ENCODE results near the gene ZNF667.

ZNF667 gene

DNA sequence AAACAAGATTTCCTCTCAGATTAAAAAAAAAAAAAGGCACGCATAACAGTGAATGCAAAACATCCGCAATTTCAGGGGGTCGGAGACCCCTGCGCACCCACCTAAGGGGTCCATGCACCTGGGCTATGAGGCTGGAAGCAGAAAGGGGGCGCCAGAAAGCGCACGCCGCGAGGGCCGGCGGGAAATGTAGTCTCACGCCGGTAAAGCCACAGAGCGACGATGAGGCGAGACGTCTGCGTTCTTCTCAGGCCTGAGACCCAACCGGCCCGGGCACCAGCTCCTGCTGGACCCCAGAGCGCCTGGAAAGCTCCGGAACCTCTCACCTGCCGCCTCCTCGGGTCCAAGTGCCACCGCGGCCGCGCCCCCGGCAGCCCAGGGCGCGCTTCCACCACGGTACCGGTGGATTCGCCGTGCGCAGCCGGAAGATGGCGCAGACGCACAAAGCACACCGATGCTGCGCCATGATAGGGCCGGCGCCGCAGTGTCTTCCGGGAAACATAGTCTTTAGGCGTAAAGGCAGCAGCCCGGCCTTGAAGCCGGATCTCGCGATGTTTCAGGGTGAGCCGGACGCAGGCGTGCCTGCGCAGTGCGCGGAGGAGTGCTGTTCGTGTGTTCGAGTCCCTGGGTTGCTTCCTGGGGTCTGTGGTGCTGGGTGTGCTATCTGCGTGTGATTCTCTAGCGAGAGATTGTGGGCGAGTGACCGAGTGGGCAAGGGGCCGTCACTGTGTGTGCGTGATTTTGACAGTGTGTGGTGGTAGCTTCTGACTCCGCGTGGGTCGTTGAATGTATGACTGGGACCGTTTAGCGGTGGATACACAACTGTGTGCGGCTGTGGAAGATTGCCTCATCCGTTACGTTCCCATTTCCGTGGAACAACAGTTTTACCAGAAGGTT is 83.8 kb downstream of the ZNF667 start, which contains the start of gene ZNF582:
Gene ZNF582 (minus strand): TSS at position 416 of the 894 bp plus-strand sequence. CDS start 1,782 bp downstream, outside the sequence.
- DNase-seq (ENCODE audit: low read depth in 4 of 4, low spot score in 1 of 4) = peak; percentile 68 to 86 (median 82)
